CD4-positive, alpha-beta T cell treated with Interleukin-15 for 1 hour (primary cell): ENCODE measurements around the gene BIN2.

Experiments used
- DNase-seq: peaks from one replicate; pipeline ENCODE4 v3.0.0-alpha.2; 2020

BIN2 gene

DNA sequence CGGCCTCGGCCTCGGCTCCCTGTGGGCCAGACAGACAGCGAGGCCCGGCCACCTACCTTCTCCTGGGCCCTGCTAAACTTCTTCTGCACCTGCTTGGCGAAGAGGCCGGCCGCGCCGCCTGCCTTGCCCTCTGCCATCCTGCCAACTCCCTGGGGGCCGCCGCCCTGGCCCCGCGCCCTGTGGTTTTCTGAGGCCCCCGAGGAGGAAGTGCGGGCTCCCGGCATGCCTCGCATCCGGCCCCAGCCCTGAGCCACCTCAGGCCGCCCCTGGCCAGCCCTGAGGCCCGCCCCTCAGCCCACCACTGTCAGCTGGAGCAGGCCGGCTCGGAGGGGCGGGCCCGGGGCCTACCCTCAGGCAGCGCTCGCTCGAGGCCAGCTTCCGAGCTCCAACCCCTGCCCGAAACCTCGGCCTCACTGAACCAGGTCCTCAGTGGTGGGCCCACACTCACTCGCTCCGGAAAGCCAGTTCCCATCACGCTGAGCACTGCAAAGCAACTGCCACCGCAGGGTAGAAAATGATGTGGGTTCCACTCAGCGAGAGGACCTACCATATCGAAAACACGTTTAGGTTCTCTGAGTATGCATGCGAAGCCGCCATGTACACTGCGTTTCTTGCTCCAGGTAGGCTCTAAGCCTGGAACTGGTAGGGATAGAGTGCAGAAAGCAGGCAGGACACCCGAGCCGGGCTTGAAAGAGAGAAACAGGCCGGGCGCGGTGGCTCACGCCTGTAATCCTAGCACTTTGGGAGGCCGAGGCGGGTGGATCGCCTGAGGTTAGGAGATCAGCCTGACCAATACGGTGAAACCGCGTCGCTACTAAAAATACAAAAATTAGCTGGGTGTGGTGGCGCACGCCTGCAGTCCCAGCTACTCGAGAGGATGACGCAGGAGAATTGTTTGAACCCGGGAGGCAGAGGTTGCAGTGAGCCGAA, at the start of gene BIN2:
TSS of gene BIN2 (minus strand) at position 209 of the 930 bp plus-strand sequence. CDS start at position 137, 72 bp downstream.
- peak; percentile 84 for DNase-seq

DNA sequence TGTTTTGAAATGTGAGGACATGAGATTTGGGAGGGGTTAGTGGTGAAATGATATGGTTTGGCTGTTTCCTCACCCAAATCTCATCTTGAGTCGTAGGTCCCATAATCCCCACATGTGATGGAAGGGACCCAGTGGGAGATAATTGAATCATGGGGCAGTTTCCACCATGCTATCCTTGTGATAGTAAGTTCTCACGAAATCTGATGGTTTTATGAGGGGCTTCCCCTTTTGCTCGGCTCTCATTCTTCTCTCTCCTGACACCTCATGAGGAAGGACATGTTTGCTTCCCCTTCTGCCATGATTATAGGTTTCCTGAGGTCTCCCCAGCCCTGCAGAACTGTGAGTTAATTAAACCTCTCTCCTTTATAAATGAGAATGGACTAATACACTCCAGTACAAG, 49.2 kb upstream of the BIN2 start:
- DNase-seq: no peak

GRCh38 chr12:51372021-51372420, 48.0 kb upstream of the BIN2 start:
- DNase-seq: no peak

GRCh38 chr12:51371295-51371953, 47.5 kb upstream of the BIN2 start:
- DNase-seq: no peak

GRCh38 chr12:51370667-51371066, 46.7 kb upstream of the BIN2 start:
- no peak for DNase-seq

DNA sequence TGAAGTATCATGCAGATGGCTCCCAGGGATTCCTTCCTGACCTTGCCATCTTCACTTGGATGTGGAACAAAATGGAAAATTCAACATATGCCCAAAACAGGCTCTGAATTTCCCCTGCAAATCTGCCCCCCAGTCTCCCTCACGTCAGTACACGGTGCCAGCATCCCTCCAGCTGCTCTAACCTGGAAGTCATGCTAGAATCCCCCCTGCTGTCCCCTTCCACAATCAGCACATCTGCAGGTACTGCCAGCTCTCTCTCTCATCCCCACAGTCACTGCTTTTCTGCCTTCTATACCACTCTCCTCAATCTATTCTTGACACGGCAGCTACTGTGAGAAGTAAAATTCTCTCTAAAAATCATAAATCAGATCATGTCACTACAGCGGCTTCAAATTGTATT, 45.6 kb upstream of the BIN2 start:
- no peak for DNase-seq

GRCh38 chr12:51368640-51369517, 44.9 kb upstream of the BIN2 start:
- peak; percentile 96 for DNase-seq

DNA sequence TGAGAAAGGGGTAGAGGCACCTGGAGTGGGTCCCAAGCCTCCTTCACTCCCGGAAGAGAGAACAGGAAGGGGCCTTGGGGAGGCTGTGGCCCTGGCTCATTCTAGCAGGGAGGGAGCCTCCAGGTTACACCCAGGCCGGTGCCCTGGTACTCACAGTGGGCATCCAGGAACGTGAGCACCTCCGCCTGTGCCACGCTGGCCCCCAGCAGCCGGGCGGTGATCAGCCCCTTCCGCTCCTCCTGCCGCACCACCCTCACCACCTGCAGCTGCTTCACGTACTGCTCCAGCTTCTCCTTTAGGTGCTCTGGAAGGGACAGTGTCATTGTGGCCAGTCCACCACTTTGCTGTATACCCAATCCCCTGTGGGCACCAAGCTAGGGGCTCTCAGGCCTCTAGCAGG, 41.3 kb upstream of the BIN2 start:
- no peak for DNase-seq

- no peak for DNase-seq
These were observed 40.0 kb upstream of the BIN2 start for GRCh38 chr12:51364001-51364400.

DNA sequence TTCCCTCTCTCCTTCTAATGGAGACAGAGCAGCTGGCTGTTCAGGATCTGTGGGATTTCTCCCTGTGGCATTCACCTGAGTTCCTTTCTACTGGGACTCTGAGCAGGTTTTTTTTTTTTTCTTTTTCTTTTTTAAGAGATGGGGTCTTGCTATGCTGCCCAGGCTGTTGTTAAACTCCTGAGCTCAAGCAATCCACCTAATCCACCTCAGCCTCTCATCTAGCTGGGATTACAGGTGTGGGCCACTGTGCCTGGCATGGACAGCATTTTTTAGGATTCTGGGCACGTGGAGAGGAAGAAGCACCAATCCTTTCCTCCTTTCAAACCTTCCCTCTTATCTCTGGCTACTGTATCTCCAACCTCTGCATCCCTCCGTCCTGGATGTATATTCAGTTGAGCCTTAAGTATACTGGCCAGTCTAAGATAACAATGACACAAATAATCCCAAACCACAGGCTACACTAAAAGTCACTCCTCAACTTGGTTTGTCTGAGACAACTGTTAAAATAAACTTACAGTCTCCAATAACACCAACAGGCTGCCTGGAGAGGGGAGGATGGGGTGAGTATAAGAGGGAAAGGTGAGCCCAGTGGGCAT, 38.9 kb upstream of the BIN2 start:
- DNase-seq: no peak

DNA sequence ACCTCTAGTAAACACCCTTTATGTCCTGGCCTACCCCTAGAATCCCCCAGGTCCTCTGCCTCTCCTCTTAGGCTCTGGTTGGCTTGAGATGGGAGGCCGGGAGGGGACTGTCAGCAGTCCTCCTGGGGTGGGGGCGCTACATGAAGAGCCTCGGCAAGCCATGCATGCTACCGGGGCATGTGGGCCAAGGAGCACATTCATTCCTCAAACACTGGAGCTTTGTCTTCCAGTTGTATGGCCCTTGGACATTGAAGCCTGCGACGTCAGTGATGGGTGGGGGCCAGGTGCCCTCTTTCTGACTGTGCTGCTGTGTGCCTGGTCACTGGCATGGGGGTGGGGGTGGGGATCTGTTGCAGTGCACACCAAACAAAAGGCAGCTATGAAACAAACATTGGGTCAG, 38.3 kb upstream of the BIN2 start:
- no peak for DNase-seq

GRCh38 chr12:51361161-51362016, 37.4 kb upstream of the BIN2 start:
- DNase-seq: no peak

DNA sequence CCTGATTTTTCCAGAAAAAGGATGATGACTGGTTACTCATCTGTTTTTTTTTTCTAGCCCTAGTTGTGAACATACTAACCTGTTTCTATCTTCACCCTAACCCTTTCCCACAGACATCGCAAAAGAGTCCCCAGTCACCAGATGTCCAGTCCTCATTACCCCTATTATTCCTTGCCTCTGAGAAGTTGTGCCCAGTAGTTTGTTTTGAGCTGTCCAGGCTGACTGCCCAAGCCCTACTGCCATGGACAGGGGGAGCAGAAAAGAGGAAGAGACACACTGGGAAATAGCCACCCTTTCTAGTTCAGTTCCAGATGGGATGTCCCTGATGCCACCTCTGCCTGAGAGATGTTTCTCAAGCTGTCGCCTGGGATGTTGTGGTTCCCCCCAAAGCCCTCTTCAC, 36.3 kb upstream of the BIN2 start:
- DNase-seq: no peak

DNA sequence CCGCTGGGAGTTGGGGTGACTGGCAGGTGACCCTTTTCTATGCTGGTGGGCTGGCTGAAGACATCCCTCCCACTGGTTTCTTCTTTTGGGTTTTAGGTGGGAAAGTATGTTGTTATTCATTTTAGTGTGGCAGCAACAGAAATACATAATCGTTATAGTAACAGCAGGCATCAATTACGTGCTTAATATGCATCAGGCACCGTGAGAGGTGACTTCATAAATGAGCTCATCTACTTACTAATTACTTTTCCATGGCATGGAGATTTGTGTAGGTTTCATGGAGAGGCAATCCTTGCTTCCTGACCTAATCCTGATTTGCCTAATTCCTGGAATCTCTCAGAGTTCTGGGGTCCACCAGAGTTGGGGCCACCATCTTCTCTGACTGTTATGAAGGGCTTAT, 35.9 kb upstream of the BIN2 start:
- no peak for DNase-seq

- no peak for DNase-seq
These were observed 34.5 kb upstream of the BIN2 start for GRCh38 chr12:51358496-51358895.

DNA sequence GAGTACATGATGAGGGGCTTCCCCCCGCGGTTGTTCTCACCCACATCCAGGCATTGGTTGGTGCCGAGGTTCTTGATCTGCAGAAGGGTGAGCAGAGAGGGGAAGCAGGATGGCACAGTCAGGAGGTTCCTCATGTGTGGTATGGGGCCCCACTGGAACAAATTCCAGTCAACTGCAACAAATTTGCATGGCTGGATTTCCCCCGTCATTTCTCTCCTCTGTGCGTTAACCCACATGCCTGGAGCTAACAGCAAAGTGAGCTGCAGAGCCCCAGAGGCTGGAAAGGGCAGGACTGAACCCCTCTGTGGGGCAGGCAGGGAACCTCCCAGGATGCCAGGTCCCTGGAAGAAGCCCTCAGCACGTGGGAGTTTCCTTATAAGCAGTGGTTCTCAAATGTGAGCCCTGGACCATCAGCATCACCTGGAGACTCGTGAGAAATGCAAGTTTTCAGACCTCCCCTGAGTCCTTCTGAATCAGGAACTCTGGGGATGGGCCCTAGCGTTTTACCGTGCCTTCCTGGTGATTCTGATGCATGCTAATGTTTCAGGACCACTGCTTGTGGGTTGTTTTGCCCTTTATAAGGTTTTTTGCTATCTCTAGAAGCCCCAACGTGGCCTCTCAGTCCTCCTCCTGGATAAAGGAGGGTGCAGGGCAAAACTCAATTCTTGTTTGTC, 33.5 kb upstream of the BIN2 start:
- peak; percentile 32 for DNase-seq

DNA sequence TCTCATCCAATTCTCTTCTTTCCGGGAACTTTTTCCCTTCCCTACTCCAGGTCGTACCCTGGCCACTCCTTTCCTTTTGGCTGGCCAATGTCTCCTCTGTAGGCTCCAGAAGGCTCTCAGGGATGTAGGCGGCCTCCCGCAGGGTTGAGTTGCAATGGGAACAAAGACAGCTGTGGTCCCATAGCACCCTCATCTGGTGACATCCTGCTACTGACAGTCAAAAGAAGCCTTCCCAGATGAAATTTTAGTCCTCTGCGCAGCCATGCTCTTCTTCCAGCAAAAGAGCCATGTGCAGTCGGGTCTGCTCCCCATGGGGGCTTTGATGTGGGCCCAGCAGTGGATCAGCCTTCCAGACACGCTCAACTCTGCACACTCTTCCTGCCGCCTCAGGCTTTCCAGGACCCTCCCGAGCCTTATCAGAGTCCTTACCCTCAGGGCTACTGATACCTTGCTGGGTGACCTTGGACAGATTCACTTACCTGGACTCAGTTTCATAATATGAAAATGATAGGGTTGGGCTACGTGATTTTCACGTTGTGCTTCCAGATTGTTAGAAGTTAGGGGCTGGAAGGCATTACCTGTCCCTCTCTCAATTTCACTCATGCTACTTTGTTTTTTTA, 28.0 kb upstream of the BIN2 start:
- peak; percentile 37 for DNase-seq

GRCh38 chr12:51349026-51349425, 25.1 kb upstream of the BIN2 start:
- DNase-seq: no peak

DNA sequence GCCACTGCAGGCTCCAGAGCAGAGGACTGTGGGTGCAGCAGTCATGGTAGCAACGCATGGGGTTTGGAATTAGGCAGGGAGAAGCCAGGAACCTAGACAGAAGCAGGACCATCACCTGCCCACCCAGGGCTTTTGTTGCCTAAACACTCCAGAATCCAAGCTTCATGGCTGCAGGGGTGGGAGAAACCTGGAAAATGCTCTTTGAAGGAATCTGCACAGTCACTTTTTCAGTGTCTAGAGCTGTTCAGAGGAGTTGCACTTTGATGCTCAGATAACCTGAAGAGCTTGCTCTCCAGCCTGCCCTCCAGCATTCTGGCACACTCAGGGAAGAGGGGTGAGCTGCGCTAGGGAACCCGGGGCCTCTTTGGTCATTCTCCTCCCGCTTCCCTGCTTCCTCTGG, 24.1 kb upstream of the BIN2 start:
- no peak for DNase-seq

DNA sequence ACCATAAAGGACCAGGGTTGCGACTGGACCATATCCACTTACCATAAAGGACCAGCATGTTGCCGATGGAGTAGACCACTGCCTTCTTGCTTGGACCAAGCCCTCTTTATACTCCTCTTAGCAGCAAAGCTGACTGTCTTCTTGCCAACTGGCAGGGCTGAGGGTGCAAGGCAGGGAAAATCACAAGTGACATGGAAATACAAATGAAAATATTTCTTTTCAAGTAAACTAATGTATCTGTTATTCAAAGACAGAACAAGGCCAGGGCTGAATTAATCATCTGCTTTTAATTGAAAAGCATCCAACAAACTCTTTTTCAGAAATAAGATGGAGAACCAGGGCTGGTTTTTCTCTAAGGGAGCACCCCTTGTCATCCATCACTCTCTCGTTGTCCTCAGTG, 22.6 kb upstream of the BIN2 start, which contains the start of gene CELA1:
TSS of gene CELA1 (minus strand) at position 99 of the 400 bp plus-strand sequence. CDS start at position 58, 41 bp downstream.
- DNase-seq: no peak

- DNase-seq: no peak
These were observed 21.7 kb upstream of the BIN2 start for GRCh38 chr12:51345681-51346080.
